GM23338 (cell line): ENCODE results near the gene LRP1B. TPM values are rescaled to one million over a fixed set of nuclear protein-coding genes. Genes with fewer than 3 reads are reported as not detected.

ENCODE experiments used
- ATAC-seq: fragments of 200-7000 bp; cut with Tn5 transposase; 3 replicates; pipeline ENCODE4 v1.9.1; 2020
- DNase-seq: peaks from one replicate; pipeline ENCODE4 v3.0.0-alpha.2; 2015; ENCODE audit warnings: low spot score
- H2AFZ ChIP-seq: fragments of 200-600 bp; sonication (generic); 2 replicates; pipeline ENCODE4 v1.8.0; 2016; ENCODE audit warnings: antibody characterized with exemption, mild to moderate bottlenecking, moderate library complexity
- H3F3A ChIP-seq: fragments of 200-600 bp; sonication (generic); replicated peaks from 2 replicates; pipeline ENCODE4 v1.8.0; 2017; ENCODE audit warnings: antibody characterized with exemption, mixed run types, low read depth
- H3K27ac ChIP-seq: fragments of 200-600 bp; sonication (generic); 2 replicates; pipeline ENCODE4 v1.6.1; 2016; ENCODE audit warnings: low read depth
- H3K27me3 ChIP-seq: fragments of 200-600 bp; sonication (generic); 2 replicates; pipeline ENCODE4 v1.8.0; 2016; ENCODE audit warnings: mild to moderate bottlenecking, mixed run types, moderate library complexity; ENCODE audit not compliant: insufficient read depth
- H3K36me3 ChIP-seq: fragments of 200-600 bp; sonication (generic); 2 replicates; pipeline ENCODE4 v1.8.0; 2016; ENCODE audit warnings: mild to moderate bottlenecking; ENCODE audit not compliant: insufficient read depth
- H3K4me1 ChIP-seq: fragments of 200-600 bp; sonication (generic); 2 replicates; pipeline ENCODE4 v1.8.0; 2016; ENCODE audit warnings: mild to moderate bottlenecking, moderate library complexity; ENCODE audit not compliant: insufficient read depth
- H3K4me2 ChIP-seq: fragments of 200-600 bp; sonication (generic); 2 replicates; pipeline ENCODE4 v1.7.1; 2017; ENCODE audit warnings: mixed run types
- H3K4me3 ChIP-seq: fragments of 200-600 bp; sonication (generic); 2 replicates; pipeline ENCODE4 v1.6.1; 2016; ENCODE audit warnings: mixed run types
- H3K79me2 ChIP-seq: fragments of 200-600 bp; sonication (generic); replicated peaks from 2 replicates; pipeline ENCODE4 v1.8.0; 2017; ENCODE audit warnings: mild to moderate bottlenecking; ENCODE audit not compliant: insufficient read depth
- H3K9me2 ChIP-seq: fragments of 200-600 bp; sonication (generic); 2 replicates; pipeline ENCODE4 v1.8.0; 2017; ENCODE audit not compliant: insufficient read depth
- H4K20me1 ChIP-seq: fragments of 200-600 bp; sonication (generic); replicated peaks from 2 replicates; pipeline ENCODE4 v1.8.0; 2017; ENCODE audit warnings: mild to moderate bottlenecking; ENCODE audit not compliant: insufficient read depth
- H3K27ac Mint-ChIP-seq: 2 replicates; pipeline ENCODE4 v1.8.0; 2020; ENCODE audit warnings: inconsistent platforms, mild to moderate bottlenecking, moderate library complexity, mixed read lengths
- H3K27me3 Mint-ChIP-seq: 3 replicates; pipeline ENCODE4 v1.8.0; 2022; ENCODE audit warnings: low read depth, mild to moderate bottlenecking, moderate library complexity, mixed read lengths, inconsistent platforms; ENCODE audit not compliant: insufficient read depth, poor library complexity
- H3K36me3 Mint-ChIP-seq: 3 replicates; pipeline ENCODE4 v1.8.0; 2021; ENCODE audit warnings: low read depth, mild to moderate bottlenecking, inconsistent platforms, moderate library complexity, mixed read lengths
- H3K4me1 Mint-ChIP-seq: 3 replicates; pipeline ENCODE4 v1.8.0; 2020; ENCODE audit warnings: mild to moderate bottlenecking, inconsistent platforms, mixed read lengths
- H3K4me3 Mint-ChIP-seq: 3 replicates; pipeline ENCODE4 v1.8.0; 2021; ENCODE audit warnings: moderate library complexity, mild to moderate bottlenecking, inconsistent platforms, mixed read lengths
- H3K9me3 Mint-ChIP-seq: 3 replicates; pipeline ENCODE4 v1.8.0; 2020; ENCODE audit warnings: moderate library complexity, mild to moderate bottlenecking, inconsistent platforms, mixed read lengths
- CTCF ChIP-seq, 2 experiments: fragments of 200-600 bp in 1 of 2; sonication (generic) in 1 of 2; conservative IDR thresholded peaks; 2 replicates each; pipeline versions ENCODE4 v1.5.1 to v1.6.1; 2016 to 2017; ENCODE audit warnings: antibody characterized with exemption in 2 of 2, low read depth in 2 of 2, mild to moderate bottlenecking in 2 of 2, moderate library complexity in 1 of 2
- EZH2 ChIP-seq: fragments of 200-600 bp; sonication (generic); IDR thresholded peaks from one replicate; pipeline ENCODE4 v1.8.0; 2017; ENCODE audit warnings: antibody characterized with exemption, mild to moderate bottlenecking, low read depth; ENCODE audit not compliant: unreplicated experiment
- NANOG ChIP-seq: IDR thresholded peaks from 2 replicates; pipeline ENCODE4 v1.6.1; 2016; ENCODE audit warnings: antibody characterized with exemption, borderline replicate concordance
- ZNF114 ChIP-seq: fragments of 250-450 bp; sonication (Bioruptor Pico); IDR thresholded peaks from 2 replicates; pipeline ENCODE4 v1.5.0; 2020; ENCODE audit warnings: mild to moderate bottlenecking, moderate library complexity
- ZNF331 ChIP-seq: fragments of 250-450 bp; sonication (Bioruptor Pico); IDR thresholded peaks from 2 replicates; pipeline ENCODE4 v1.5.0; 2020; ENCODE audit warnings: low read depth, mild to moderate bottlenecking, moderate library complexity
- ZNF462 ChIP-seq: fragments of 250-450 bp; sonication (Bioruptor Pico); IDR thresholded peaks from 2 replicates; pipeline ENCODE4 v1.5.0; 2020; ENCODE audit warnings: mild to moderate bottlenecking, moderate library complexity
- polyA plus RNA-seq: library from polyadenylated mRNA; unstranded; fragments of >200 nt; fragmentation: Nextera tagmentation; extraction: Ambion mirVana; gene quantifications from 2 replicates; pipeline ENCODE4 v1.2.1, GENCODE V29; 2016
- total RNA-seq: library from RNA; depleted of rRNA; stranded (reverse); fragments of >200 nt; shearing (Covaris generic); gene quantifications from 2 replicates; pipeline ENCODE4 v1.2.3, GENCODE V29; 2014

Gene LRP1B
- total and polyA plus RNA-seq, 2 experiments from 2014 or later: 0.15 to 0.97 TPM

- Histone ChIP-seq H3K27ac (no peak overlapping the region), H4K20me1 (no peaks in the 10 kb centered on the region), H3K79me2 (no peaks in the 10 kb centered on the region), H3K4me3 (no peak overlapping the region), H3F3A (no peaks in the 10 kb centered on the region), H3K9me2 (no peaks in the 10 kb centered on the region), H3K36me3 (no peaks in the 10 kb centered on the region), H3K4me2 (no peak overlapping the region), H3K4me1 (peaks cover 3% of the 10 kb centered on the region; the same call in 1 of the 2 replicates), H3K27me3 (no peaks in the 10 kb centered on the region), H2AFZ (no peak overlapping the region)
- ATAC-seq: no peak
- no peak for DNase-seq
- TF ChIP-seq CTCF (conservative IDR thresholded peaks at IDR 0.05; ENCODE audit: low read depth in 2 of 2) (peak in 1 of 2 experiments; percentile 41; a peak in 2 of 4 replicates), EZH2 (no peak), ZNF331 (CRISPR knock-in tag) (no peak), NANOG (no peak), ZNF114 (CRISPR knock-in tag) (no peak), ZNF462 (CRISPR knock-in tag) (no peak)
- Mint-ChIP-seq H3K27ac (no peak overlapping the region), H3K4me3 (no peak overlapping the region), H3K36me3 (no peaks in the 10 kb centered on the region), H3K27me3 (no peaks in the 10 kb centered on the region), H3K9me3 (no peaks in the 10 kb centered on the region; the same call in 2 of the 3 replicates), H3K4me1 (peaks cover 5% of the 10 kb centered on the region; the same call in 2 of the 3 replicates)
These were observed 224.1 kb downstream of the LRP1B start for GRCh38 chr2:141906678-141907077.
